NCI-H446 treated with DMSO at 0.1 percent for 48 hours (cell line): ENCODE measurements around the gene DUXB.

ENCODE experiments used
- DNase-seq: peaks from one replicate; lab custom pipeline; 2025; lab: John Stamatoyannopoulos, UW

The DUXB gene

GRCh38 chr16:75701361-75701760 is at the start of gene DUXB:
Gene DUXB (minus strand): TSS chr16:75701461. CDS start chr16:75701418, 43 bp downstream.
- DNase-seq = no peak

GRCh38 chr16:75750528-75750927 is 49.3 kb upstream of the DUXB start:
- DNase-seq = no peak

GRCh38 chr16:75746359-75746758 is 45.1 kb upstream of the DUXB start:
- DNase-seq = no peak

GRCh38 chr16:75745823-75746222 is 44.6 kb upstream of the DUXB start:
- DNase-seq = no peak

- no peak for DNase-seq
Measured at GRCh38 chr16:75745242-75745641, 44.0 kb upstream of the DUXB start.

GRCh38 chr16:75742424-75743047 is 41.3 kb upstream of the DUXB start:
- DNase-seq = no peak

- no peak for DNase-seq
Measured at GRCh38 chr16:75733305-75734211, 32.3 kb upstream of the DUXB start.

GRCh38 chr16:75732871-75733270 is 31.6 kb upstream of the DUXB start:
- no peak for DNase-seq

GRCh38 chr16:75727221-75727620 is 26.0 kb upstream of the DUXB start:
- DNase-seq = no peak

- no peak for DNase-seq
Measured at GRCh38 chr16:75726390-75726789, 25.1 kb upstream of the DUXB start, which contains the start of gene CPHXL. Gene CPHXL (minus strand): TSS chr16:75726490. CDS start chr16:75726442, 48 bp downstream.

- DNase-seq = no peak
Measured at GRCh38 chr16:75718452-75718851, 17.2 kb upstream of the DUXB start.

GRCh38 chr16:75714661-75715060 is 13.4 kb upstream of the DUXB start:
- no peak for DNase-seq

GRCh38 chr16:75710344-75710743 is 9.1 kb upstream of the DUXB start:
- no peak for DNase-seq

GRCh38 chr16:75703306-75703705 is 2.0 kb upstream of the DUXB start:
- DNase-seq = no peak

- no peak for DNase-seq
Measured at GRCh38 chr16:75702242-75702641, 981 bp upstream of the DUXB start.

GRCh38 chr16:75697571-75697970 is 3.7 kb downstream of the DUXB start:
- DNase-seq = no peak

GRCh38 chr16:75695708-75696107 is 5.6 kb downstream of the DUXB start:
- no peak for DNase-seq

GRCh38 chr16:75687361-75687760 is 13.9 kb downstream of the DUXB start:
- no peak for DNase-seq

GRCh38 chr16:75682308-75682707 is 19.0 kb downstream of the DUXB start:
- DNase-seq = no peak

GRCh38 chr16:75679366-75679765 is 21.9 kb downstream of the DUXB start:
- no peak for DNase-seq

GRCh38 chr16:75676909-75677308 is 24.4 kb downstream of the DUXB start, which contains the start of gene CPHXL2:
Gene CPHXL2 (minus strand): TSS chr16:75677009. CDS start chr16:75676999, 10 bp downstream.
- no peak for DNase-seq

GRCh38 chr16:75667503-75667902 is 33.8 kb downstream of the DUXB start:
- no peak for DNase-seq

GRCh38 chr16:75660726-75661302 is 40.4 kb downstream of the DUXB start:
- DNase-seq = no peak
